Ectodermal cell (in vitro differentiated cells): Measurements from ENCODE around the gene TTLL10. TPM values are rescaled to one million over a fixed set of nuclear protein-coding genes. Genes with fewer than 3 reads are reported as not detected.

Experiments used
- H3K27ac ChIP-seq: 2 replicates; pipeline ENCODE4 v1.7.0; 2013; ENCODE audit warnings: mild to moderate bottlenecking, low read depth, low read length; ENCODE audit not compliant: insufficient read depth, poor library complexity, severe bottlenecking
- H3K27me3 ChIP-seq: 2 replicates; pipeline ENCODE4 v1.7.0; 2013; ENCODE audit warnings: mild to moderate bottlenecking, low read length; ENCODE audit not compliant: insufficient read depth, control insufficient read depth, poor library complexity, severe bottlenecking
- H3K36me3 ChIP-seq: one replicate; pipeline ENCODE4 v1.7.0; 2013; ENCODE audit warnings: low read length; ENCODE audit not compliant: control insufficient read depth, insufficient read depth
- H3K4me1 ChIP-seq: one replicate; pipeline ENCODE4 v1.7.0; 2013; ENCODE audit warnings: low read length; ENCODE audit not compliant: control insufficient read depth, insufficient read depth
- H3K4me3 ChIP-seq: 2 replicates; pipeline ENCODE4 v1.7.0; 2013; ENCODE audit warnings: low read depth, low read length, control low read depth; ENCODE audit not compliant: insufficient read depth
- H3K9me3 ChIP-seq: 2 replicates; pipeline ENCODE4 v1.7.0; 2013; ENCODE audit warnings: mild to moderate bottlenecking, low read length, moderate library complexity; ENCODE audit not compliant: control insufficient read depth
- WGBS, 2 experiments: methylation state at CpG; one replicate each; pipeline ENCODE4 v1.1.7; 2013; ENCODE audit warnings: missing lambda C conversion rate in 2 of 2; 5-methylcytosine and 5-hydroxymethylcytosine counted together
- polyA plus RNA-seq, 4 experiments: library from polyadenylated mRNA; stranded (reverse); fragments of 50-300 nt; gene quantifications; one replicate each; pipeline ENCODE4 v1.2.3, GENCODE V29; 2013

The TTLL10 gene, protein sequence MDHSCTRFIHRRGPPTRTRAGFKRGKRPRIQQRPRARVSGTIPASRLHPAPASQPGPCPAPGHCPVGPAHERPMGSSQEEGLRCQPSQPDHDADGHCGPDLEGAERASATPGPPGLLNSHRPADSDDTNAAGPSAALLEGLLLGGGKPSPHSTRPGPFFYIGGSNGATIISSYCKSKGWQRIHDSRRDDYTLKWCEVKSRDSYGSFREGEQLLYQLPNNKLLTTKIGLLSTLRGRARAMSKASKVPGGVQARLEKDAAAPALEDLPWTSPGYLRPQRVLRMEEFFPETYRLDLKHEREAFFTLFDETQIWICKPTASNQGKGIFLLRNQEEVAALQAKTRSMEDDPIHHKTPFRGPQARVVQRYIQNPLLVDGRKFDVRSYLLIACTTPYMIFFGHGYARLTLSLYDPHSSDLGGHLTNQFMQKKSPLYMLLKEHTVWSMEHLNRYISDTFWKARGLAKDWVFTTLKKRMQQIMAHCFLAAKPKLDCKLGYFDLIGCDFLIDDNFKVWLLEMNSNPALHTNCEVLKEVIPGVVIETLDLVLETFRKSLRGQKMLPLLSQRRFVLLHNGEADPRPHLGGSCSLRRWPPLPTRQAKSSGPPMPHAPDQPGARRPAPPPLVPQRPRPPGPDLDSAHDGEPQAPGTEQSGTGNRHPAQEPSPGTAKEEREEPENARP
- polyA plus RNA-seq (2013, experiment 1 of 4), result 0.43 TPM
- 0.48 TPM for polyA plus RNA-seq (2013, experiment 2 of 4)
- 0.11 TPM for polyA plus RNA-seq (2013, experiment 3 of 4)
- 0.77 TPM for polyA plus RNA-seq (2013, experiment 4 of 4)

DNA sequence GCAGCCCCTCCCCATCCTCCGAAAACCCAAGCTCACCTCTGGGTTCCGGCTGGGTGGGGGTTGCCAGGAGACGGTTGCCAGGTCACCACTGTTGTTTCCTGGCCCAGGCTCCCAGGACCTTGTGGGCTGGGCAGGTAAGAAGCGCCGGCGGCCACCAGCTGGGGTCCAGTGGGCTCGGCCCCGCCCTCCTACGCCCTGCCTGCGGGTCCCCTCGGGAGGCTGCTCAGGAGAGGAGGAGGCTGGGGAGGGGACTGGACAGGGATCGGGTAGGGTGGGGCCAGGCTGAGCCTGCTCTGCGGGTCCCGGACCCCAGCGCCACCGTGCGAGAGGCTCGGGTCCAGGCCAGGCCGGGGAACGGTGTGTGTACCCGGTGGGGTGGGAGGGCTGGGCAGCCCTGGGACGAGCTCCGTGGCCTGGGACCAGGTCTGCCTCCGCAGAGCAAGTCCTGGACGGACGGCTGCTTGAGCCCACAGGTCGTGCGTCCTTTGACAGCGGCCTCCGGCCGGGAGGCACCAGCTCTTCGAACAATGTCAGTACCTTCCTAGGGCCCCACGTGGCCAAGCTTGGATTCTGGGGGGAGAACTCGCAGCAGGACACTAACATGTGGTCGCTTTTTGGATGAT lies at the start of gene TTLL10:
Gene TTLL10, plus strand, starts transcription at position 88 of the 623 bp plus-strand sequence. CDS start 5,336 bp downstream, outside the sequence.
- Histone ChIP-seq H3K9me3 (no peaks in the 10 kb centered on the region), H3K4me1 (peaks cover 21% of the 10 kb centered on the region), H3K27ac (no peak within 1 kb of the TSS), H3K36me3 (no peaks in the 10 kb centered on the region), H3K4me3 (no peak within 1 kb of the TSS), H3K27me3 (peaks cover 28% of the 10 kb centered on the region)
- 34 to 35% methylated on average over 35 of the region's 35 CpGs for WGBS, 2 experiments

GRCh38 chr1:1124508-1124785 lies 49.2 kb upstream of the TTLL10 start:
- H3K4me1 ChIP-seq, result no peaks in the 10 kb centered on the region
- H3K4me3 ChIP-seq, result no peak overlapping the region
- H3K27ac ChIP-seq, result no peak overlapping the region
- H3K27me3 ChIP-seq, result peaks cover 6% of the 10 kb centered on the region
- 93 to 97% methylated on average over 7 of the region's 7 CpGs for WGBS, 2 experiments
- H3K36me3 ChIP-seq, result no peaks in the 10 kb centered on the region
- H3K9me3 ChIP-seq, result no peaks in the 10 kb centered on the region

- Histone ChIP-seq H3K36me3 (no peaks in the 10 kb centered on the region), H3K9me3 (no peaks in the 10 kb centered on the region), H3K27ac (no peak overlapping the region), H3K4me1 (no peaks in the 10 kb centered on the region), H3K27me3 (peaks cover 4% of the 10 kb centered on the region), H3K4me3 (no peak overlapping the region)
- 87 to 90% methylated on average over 29 of the region's 29 CpGs for WGBS, 2 experiments
Observed at GRCh38 chr1:1124786-1125642, 48.7 kb upstream of the TTLL10 start.

- Histone ChIP-seq H3K27ac (no peak overlapping the region), H3K27me3 (no peaks in the 10 kb centered on the region), H3K9me3 (no peaks in the 10 kb centered on the region), H3K4me1 (no peaks in the 10 kb centered on the region), H3K36me3 (no peaks in the 10 kb centered on the region), H3K4me3 (no peak overlapping the region)
- WGBS, 2 experiments, result 92 to 93% methylated on average over 18 of the region's 18 CpGs
Observed at GRCh38 chr1:1125945-1126344, 47.7 kb upstream of the TTLL10 start.

GRCh38 chr1:1127551-1128451 lies 45.9 kb upstream of the TTLL10 start:
- no peaks in the 10 kb centered on the region for H3K27me3 ChIP-seq
- 95% methylated on average over 45 of the region's 45 CpGs for WGBS, 2 experiments
- H3K4me3 ChIP-seq, result no peak overlapping the region
- no peaks in the 10 kb centered on the region for H3K4me1 ChIP-seq
- H3K27ac ChIP-seq, result no peak overlapping the region
- H3K9me3 ChIP-seq, result no peaks in the 10 kb centered on the region
- no peaks in the 10 kb centered on the region for H3K36me3 ChIP-seq

DNA sequence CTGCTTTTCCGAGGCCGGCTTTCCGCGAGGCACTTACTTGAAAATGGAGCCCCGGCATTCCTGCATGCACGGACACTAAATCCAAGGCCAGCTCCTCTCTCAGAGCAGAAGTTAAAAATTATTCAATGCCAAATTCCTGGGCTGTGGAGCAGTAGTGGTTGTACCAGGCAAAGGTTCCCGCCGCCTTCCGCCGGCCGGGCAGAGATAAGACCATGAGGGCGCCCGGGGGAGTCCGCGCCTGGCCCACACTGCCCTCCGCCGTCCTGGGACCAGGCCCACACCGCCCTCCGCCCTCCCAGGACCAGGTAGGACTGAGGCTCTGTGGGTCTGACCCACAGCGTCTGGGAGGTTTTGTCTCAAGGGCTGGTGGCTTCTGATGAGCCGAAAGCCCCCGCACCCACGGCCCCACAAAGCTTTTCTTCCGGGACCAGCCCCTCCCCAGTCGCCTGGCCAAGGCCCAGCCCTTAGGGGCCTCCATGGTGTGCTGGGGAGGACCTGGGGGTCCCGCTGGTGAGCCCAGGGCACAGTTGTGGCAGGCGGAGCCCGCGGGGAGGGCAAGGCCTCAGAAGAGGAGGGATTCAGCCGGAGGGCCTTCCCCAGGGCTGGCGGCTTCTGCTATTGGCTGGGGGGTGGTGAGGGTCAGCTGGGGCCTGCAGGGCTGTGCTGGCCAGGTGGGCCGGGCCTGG lies 45.1 kb upstream of the TTLL10 start:
- Histone ChIP-seq H3K36me3 (no peaks in the 10 kb centered on the region), H3K27me3 (no peaks in the 10 kb centered on the region), H3K4me3 (no peak overlapping the region), H3K4me1 (no peaks in the 10 kb centered on the region), H3K9me3 (no peaks in the 10 kb centered on the region), H3K27ac (no peak overlapping the region)
- 91 to 92% methylated on average over 32 of the region's 32 CpGs for WGBS, 2 experiments

- no peaks in the 10 kb centered on the region for H3K4me1 ChIP-seq
- no peak overlapping the region for H3K4me3 ChIP-seq
- no peaks in the 10 kb centered on the region for H3K36me3 ChIP-seq
- H3K9me3 ChIP-seq, result no peaks in the 10 kb centered on the region
- H3K27me3 ChIP-seq, result no peaks in the 10 kb centered on the region
- 95% methylated on average over 19 of the region's 19 CpGs for WGBS, 2 experiments
- H3K27ac ChIP-seq, result no peak overlapping the region
Observed at GRCh38 chr1:1129381-1129821, 44.3 kb upstream of the TTLL10 start.

DNA sequence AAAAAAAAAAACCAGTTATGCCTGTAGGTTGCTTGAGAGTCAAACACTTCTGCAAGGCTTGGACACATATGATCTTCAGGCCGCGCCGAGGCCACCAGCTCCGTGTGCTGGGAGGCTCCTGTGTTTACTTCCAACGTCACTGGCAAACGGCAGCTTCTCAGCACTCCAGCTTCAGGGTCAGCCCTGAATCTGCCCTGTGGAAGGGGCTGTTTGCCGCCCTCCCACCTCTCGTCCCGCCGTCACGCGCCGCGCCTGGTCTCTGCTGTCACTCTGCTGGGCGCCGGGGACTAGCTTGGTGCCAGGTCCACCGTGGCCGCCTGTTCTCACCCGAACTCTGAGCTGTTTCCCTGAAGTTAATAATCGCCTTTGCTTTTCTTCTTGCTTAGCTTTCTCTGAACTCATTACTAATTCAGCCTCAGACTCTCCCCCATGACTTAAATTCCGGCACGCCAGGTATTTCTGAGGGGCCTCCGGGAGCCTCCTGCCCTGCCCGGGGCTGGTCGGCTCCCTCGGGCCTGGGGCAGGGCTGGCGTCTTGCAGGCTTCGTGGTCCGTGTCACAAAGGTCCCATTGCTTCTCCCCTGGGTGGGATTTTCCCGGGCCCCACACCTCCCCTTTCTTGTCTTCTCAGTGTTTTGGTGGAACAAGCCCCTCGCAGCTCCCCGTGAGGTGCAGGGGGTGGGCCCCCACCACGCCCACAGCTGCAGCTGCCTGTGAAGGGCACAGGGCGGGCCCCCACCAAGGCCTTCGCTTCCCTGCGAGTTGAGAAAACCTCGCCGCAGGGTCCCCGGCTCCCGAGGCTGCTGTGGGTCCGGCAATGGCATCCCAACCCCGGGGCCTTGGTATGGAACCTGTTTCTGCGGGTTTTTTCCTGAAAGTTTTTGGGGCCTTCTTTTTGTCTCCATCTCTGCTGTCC lies 43.2 kb upstream of the TTLL10 start:
- Histone ChIP-seq H3K4me3 (no peak overlapping the region), H3K4me1 (no peaks in the 10 kb centered on the region), H3K36me3 (no peaks in the 10 kb centered on the region), H3K27me3 (no peaks in the 10 kb centered on the region), H3K9me3 (no peaks in the 10 kb centered on the region), H3K27ac (no peak overlapping the region)
- WGBS, 2 experiments, result 88 to 89% methylated on average over 43 of the region's 43 CpGs
